ENCODE measurements around the gene SCAMP2. TPM values are rescaled to one million over a fixed set of nuclear protein-coding genes. Genes with fewer than 3 reads are reported as not detected.

The SCAMP2 gene
- total and polyA plus RNA-seq, 2 of the 13 experiments (the other 11 are each of a cell fraction or from before 2014, with no cell fraction given), result 34.8 to 121 TPM

DNA sequence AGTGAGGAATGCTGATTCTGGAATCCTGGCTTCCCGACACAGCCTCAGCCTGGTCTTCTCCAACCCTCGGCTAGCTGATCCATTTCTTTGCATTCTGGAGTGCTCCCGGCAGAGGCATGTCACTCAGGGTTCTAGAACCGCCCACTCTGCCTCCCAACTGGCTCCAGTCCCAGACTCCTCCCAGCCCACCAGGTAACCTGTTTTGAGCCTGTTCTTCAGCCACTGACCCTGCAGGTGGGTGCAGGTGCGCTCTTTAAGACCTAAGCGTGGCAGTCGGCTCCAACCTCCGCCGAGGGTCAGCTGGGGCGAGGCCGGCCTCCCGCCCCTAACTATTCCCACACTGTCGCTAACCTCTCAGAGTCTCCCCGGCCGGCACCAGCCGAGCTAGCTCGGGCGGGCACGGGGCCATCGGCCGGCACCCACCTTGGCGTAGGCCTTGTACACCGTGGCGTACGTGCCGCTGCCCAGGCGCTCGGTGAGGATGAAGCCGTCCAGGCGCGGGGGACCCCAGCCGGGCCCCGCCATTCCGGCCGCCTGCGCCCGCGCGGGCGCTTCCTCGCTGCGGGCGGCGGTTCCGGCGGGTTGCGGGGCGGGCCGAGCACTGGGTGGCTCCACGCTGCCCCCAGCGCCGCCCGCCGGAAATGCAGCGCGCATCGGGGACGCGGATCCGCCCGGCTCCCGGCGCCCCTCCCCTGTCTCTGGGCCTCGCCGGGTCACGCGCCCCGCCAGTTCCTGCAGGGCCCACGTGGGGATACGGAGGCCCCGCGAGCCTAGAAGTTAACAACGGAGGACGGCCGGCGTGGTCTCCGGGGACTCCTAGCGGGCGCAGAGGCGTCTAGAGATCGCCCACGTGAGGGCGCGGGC lies 30.4 kb downstream of the SCAMP2 start, which contains the start of gene ULK3 (continued):
- TF ChIP-seq FOXA1 (IDR thresholded peaks at IDR 0.05) (no peak), FOXA1 (CRISPR knock-in tag; IDR thresholded peaks at IDR 0.05) (no peak), ZNF674 (CRISPR knock-in tag; IDR thresholded peaks at IDR 0.05; ENCODE audit: low read depth) (no peak), ZNF101 (CRISPR knock-in tag; IDR thresholded peaks at IDR 0.05; ENCODE audit: borderline replicate concordance, low read depth) (no peak; the same call in 1 of the 2 replicates), MIXL1 (CRISPR knock-in tag; IDR thresholded peaks at IDR 0.05) (no peak), MYC (CRISPR knock-in tag; IDR thresholded peaks at IDR 0.05; ENCODE audit: borderline replicate concordance) (peak; percentile 91), MLX (CRISPR knock-in tag; IDR thresholded peaks at IDR 0.05) (no peak), SNRNP70 (IDR thresholded peaks at IDR 0.05; ENCODE audit: low read depth, low read length) (no peak), ISX (CRISPR knock-in tag; conservative IDR thresholded peaks at IDR 0.05) (no peak), GLI4 (CRISPR knock-in tag; IDR thresholded peaks at IDR 0.05; ENCODE audit: borderline replicate concordance) (no peak), TOPORS (CRISPR knock-in tag; IDR thresholded peaks at IDR 0.05) (peak; percentile 82; the same call in 1 of the 2 replicates), STAT6 (CRISPR knock-in tag; IDR thresholded peaks at IDR 0.05; ENCODE audit: borderline replicate concordance) (no peak; the same call in 1 of the 2 replicates), WIZ (CRISPR knock-in tag; IDR thresholded peaks at IDR 0.05) (0 out of 2 replicates have a peak, but pooled peaks have one; percentile 22), JARID2 (CRISPR knock-in tag; IDR thresholded peaks at IDR 0.05; ENCODE audit: insufficient replicate concordance) (no peak), ZFP90 (CRISPR knock-in tag; IDR thresholded peaks at IDR 0.05; ENCODE audit: borderline replicate concordance) (no peak; the same call in 1 of the 2 replicates), ZKSCAN8 (CRISPR knock-in tag; IDR thresholded peaks at IDR 0.05; ENCODE audit: borderline replicate concordance) (no peak), TBP (CRISPR knock-in tag; IDR thresholded peaks at IDR 0.05) (no peak), HOXD1 (CRISPR knock-in tag; IDR thresholded peaks at IDR 0.05) (no peak)
- TF ChIP-seq, protein P1, sequence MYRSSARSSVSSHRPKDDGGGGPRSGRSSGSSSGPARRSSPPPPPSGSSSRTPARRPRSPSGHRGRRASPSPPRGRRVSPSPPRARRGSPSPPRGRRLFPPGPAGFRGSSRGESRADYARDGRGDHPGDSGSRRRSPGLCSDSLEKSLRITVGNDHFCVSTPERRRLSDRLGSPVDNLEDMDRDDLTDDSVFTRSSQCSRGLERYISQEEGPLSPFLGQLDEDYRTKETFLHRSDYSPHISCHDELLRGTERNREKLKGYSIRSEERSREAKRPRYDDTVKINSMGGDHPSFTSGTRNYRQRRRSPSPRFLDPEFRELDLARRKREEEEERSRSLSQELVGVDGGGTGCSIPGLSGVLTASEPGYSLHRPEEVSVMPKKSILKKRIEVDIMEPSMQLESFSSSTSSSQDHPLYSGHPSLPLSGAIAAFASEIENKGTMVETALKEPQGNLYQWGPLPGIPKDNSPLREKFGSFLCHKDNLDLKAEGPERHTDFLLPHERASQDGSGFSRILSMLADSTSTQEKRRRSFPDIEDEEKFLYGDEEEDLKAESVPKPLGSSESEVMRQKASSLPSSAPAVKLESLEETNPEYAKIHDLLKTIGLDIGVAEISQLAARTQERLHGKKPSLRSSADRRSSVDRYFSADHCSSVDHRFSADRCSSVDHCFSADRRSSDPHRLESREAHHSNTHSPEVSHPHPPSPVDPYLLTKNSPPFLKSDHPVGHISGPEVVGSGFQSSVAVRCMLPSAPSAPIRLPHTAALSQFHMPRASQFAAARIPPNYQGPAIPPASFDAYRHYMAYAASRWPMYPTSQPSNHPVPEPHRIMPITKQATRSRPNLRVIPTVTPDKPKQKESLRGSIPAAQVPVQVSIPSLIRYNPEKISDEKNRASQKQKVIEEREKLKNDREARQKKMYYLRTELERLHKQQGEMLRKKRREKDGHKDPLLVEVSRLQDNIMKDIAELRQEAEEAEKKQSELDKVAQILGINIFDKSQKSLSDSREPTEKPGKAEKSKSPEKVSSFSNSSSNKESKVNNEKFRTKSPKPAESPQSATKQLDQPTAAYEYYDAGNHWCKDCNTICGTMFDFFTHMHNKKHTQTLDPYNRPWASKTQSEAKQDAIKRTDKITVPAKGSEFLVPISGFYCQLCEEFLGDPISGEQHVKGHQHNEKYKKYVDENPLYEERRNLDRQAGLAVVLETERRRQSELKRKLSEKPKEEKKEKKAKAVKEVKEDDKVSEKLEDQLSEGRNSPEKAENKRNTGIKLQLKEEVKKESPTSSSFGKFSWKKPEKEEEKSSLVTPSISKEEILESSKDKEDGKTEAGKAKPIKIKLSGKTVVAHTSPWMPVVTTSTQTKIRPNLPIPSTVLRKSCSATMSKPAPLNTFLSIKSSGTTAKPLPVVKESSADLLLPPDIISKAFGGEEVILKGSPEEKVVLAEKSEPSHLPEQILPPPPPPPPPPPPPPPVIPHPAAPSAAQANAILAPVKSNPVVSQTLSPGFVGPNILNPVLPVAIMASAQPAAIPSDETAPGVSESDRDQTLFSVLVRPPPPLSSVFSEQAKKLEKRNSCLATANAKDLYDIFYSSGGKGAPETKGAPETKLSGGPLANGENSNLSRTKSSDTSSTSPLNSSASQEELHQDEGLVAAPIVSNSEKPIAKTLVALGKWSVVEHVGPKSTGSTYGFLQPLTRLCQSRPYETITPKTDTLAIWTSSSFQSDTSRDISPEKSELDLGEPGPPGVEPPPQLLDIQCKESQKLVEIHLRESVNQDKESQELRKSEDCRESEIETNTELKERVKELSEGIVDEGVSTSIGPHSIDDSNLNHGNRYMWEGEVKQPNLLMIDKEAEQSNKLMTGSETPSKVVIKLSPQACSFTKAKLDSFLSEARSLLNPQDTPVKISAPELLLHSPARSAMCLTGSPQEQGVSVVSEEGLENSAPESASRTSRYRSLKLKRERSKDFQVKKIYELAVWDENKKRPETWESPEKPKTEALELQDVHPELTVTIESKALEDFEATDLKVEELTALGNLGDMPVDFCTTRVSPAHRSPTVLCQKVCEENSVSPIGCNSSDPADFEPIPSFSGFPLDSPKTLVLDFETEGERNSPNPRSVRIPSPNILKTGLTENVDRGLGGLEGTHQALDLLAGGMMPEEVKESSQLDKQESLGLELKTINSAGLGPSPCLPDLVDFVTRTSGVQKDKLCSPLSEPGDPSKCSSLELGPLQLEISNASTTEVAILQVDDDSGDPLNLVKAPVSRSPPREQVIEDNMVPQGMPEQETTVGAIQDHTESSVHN (CRISPR knock-in tag; IDR thresholded peaks at IDR 0.05), result no peak

Data from HepG2 (cell line).